ENCODE results near the gene S100A2. TPM values are rescaled to one million over a fixed set of nuclear protein-coding genes. Genes with fewer than 3 reads are reported as not detected.
"Not testable (repeated sequence)": the region's sequence is repeated elsewhere in the genome, so short reads cannot be mapped to it uniquely, and the experiment has no call there.

The S100A2 gene
- total and polyA plus RNA-seq, 2 of the 13 experiments (the other 11 are each of a cell fraction or from before 2014, with no cell fraction given): 1.2 TPM

DNA sequence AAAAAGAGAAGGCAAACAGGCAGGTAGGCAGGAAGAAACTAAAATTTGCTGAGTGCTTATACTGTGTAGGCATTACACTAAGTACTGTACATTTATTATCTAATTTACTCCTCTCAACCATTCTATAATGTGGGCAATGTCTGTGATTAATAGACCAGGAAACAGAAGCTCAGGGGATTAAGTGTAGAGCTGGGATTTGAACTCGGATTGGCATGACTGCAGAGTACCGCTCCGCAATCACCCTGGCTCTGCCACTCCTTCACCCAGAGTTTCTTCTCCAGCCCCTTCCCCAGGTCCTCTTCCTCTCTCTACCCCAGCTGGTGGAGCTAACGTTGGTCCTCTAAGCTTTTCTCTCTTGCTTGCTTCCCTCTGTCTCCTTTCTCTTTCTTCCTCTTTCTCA lies 11.5 kb upstream of the S100A2 start (continued):
- TF ChIP-seq CAMTA2 (CRISPR knock-in tag; IDR thresholded peaks at IDR 0.05; ENCODE audit: borderline replicate concordance) (no peak), HES4 (CRISPR knock-in tag; IDR thresholded peaks at IDR 0.05; ENCODE audit: borderline replicate concordance) (no peak), CBX1 (IDR thresholded peaks at IDR 0.05; ENCODE audit: low read depth) (no peak), GTF2F1 (IDR thresholded peaks at IDR 0.05; ENCODE audit: low read length) (no peak), NR2F6 (IDR thresholded peaks at IDR 0.05) (no peak), NR2F6 (CRISPR knock-in tag; IDR thresholded peaks at IDR 0.05) (no peak), ASH2L (IDR thresholded peaks at IDR 0.05; ENCODE audit: insufficient read length, low read depth, low read length) (no peak), PRPF4 (IDR thresholded peaks at IDR 0.05; ENCODE audit: low read depth, low read length, poor library complexity, severe bottlenecking) (no peak), EZH2 (conservative IDR thresholded peaks at IDR 0.05; ENCODE audit: low read depth, low read length) (no peak), ZNF547 (CRISPR knock-in tag; IDR thresholded peaks at IDR 0.05) (no peak)
- TF ChIP-seq, protein P1, sequence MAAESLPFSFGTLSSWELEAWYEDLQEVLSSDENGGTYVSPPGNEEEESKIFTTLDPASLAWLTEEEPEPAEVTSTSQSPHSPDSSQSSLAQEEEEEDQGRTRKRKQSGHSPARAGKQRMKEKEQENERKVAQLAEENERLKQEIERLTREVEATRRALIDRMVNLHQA (CRISPR knock-in tag; IDR thresholded peaks at IDR 0.05): no peak
- TF ChIP-seq, protein P2, sequence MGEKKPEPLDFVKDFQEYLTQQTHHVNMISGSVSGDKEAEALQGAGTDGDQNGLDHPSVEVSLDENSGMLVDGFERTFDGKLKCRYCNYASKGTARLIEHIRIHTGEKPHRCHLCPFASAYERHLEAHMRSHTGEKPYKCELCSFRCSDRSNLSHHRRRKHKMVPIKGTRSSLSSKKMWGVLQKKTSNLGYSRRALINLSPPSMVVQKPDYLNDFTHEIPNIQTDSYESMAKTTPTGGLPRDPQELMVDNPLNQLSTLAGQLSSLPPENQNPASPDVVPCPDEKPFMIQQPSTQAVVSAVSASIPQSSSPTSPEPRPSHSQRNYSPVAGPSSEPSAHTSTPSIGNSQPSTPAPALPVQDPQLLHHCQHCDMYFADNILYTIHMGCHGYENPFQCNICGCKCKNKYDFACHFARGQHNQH (CRISPR knock-in tag; IDR thresholded peaks at IDR 0.05): no peak
- TF ChIP-seq, protein P3, sequence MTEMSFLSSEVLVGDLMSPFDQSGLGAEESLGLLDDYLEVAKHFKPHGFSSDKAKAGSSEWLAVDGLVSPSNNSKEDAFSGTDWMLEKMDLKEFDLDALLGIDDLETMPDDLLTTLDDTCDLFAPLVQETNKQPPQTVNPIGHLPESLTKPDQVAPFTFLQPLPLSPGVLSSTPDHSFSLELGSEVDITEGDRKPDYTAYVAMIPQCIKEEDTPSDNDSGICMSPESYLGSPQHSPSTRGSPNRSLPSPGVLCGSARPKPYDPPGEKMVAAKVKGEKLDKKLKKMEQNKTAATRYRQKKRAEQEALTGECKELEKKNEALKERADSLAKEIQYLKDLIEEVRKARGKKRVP (CRISPR knock-in tag; IDR thresholded peaks at IDR 0.05): no peak

DNA sequence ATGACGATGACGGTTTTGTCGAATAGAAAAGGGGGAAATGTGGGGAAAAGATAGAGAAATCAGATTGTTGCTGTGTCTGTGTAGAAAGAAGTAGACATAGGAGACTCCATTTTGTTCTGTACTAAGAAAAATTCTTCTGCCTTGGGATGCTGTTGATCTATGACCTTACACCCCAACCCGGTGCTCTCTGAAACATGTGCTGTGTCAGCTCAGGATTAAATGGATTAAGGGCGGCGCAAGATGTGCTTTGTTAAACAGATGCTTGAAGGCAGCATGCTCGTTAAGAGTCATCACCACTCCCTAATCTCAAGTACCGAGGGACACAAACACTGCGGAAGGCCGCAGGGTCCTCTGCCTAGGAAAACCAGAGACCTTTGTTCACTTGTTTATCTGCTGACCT lies 9.9 kb upstream of the S100A2 start:
- CTCF ChIA-PET (ENCODE audit: low intra/inter-chr PET ratio, low total read pairs); intact Hi-C loops (cut with micrococcal nuclease; ENCODE audit: unreplicated experiment): not testable (repeated sequence)

DNA sequence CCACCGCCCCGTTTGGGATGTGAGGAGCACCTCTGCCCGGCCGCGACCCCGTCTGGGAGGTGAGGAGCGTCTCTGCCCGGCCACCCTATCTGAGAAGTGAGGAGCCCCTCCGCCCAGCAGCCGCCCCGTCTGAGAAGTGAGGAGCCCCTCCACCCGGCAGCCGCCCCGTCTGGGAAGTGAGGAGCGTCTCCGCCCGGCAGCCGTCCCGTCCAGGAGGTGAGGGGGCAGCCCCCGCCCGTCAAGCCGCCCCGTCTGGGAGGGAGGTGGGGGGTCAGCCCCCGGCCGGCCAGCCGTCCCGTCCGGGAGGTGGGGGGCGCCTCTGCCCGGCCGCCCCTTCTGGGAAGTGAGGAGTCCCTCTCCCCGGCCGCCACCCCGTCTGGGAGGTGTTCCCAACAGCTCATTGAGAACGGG lies 9.4 kb upstream of the S100A2 start:
- H3K4me2 ChIP-seq (ENCODE audit: low read depth, low read length); H3K9me3 ChIP-seq (ENCODE audit: low read length); H3K4me3 ChIP-seq (replicated peaks in 1 of 3; ENCODE audit: insufficient read depth in 1 of 3, low read depth in 2 of 3, low read length in 3 of 3); H3K79me2 ChIP-seq (ENCODE audit: insufficient read depth, low read length); CTCF ChIA-PET (ENCODE audit: low intra/inter-chr PET ratio, low total read pairs); FAIRE-seq; DNase-seq (ENCODE audit: low spot score); H3K27me3 ChIP-seq (ENCODE audit: control insufficient read depth in 1 of 2, insufficient read depth in 2 of 2, low read length in 2 of 2); H3K36me3 ChIP-seq (replicated peaks in 1 of 2; ENCODE audit: control insufficient read depth in 1 of 2, insufficient read depth in 2 of 2, low read length in 2 of 2); H4K20me1 ChIP-seq (ENCODE audit: insufficient read depth, low read length); H3K27ac ChIP-seq (ENCODE audit: extremely low read length, insufficient read depth, low read length); ATAC-seq; BruUV-seq (replicated peaks); H2AFZ ChIP-seq (ENCODE audit: low read length); intact Hi-C loops (cut with micrococcal nuclease; ENCODE audit: unreplicated experiment); H3K9ac ChIP-seq (ENCODE audit: insufficient read depth, low read depth, low read length); in situ Hi-C loops (cut with HindIII; ENCODE audit: extremely low pct_ligation_motif_present, low pct_unique_long_range_greater_than_20kb): not testable (repeated sequence)
- H3K4me1 ChIP-seq (ENCODE audit: insufficient read depth, low read length): peaks cover 17% of the 10 kb centered on the region
- WGBS (ENCODE audit: low lambda C conversion rate): 79% methylated on average over 19 of the region's 35 CpGs
- POLR2A ChIA-PET: interaction anchor here (1.2 kb wide), 1 partner anchor 36 kb away, joined by 3 read pairs; no protein-coding TSS in a partner anchor

More for the DNA sequence above, 9.9 kb upstream of the S100A2 start:
- POLR2A ChIA-PET: interaction anchor here (1.2 kb wide), 1 partner anchor 36 kb away, joined by 3 read pairs; no protein-coding TSS in a partner anchor
- H3K27ac ChIP-seq (ENCODE audit: extremely low read length, insufficient read depth, low read length); H3K4me2 ChIP-seq (ENCODE audit: low read depth, low read length); H3K9ac ChIP-seq (ENCODE audit: insufficient read depth, low read depth, low read length); H2AFZ ChIP-seq (ENCODE audit: low read length); ATAC-seq; FAIRE-seq; H3K27me3 ChIP-seq (ENCODE audit: control insufficient read depth in 1 of 2, insufficient read depth in 2 of 2, low read length in 2 of 2); H3K79me2 ChIP-seq (ENCODE audit: insufficient read depth, low read length); H3K9me3 ChIP-seq (ENCODE audit: low read length); DNase-seq (ENCODE audit: low spot score); BruUV-seq (replicated peaks); H4K20me1 ChIP-seq (ENCODE audit: insufficient read depth, low read length); H3K4me3 ChIP-seq (replicated peaks in 1 of 3; ENCODE audit: insufficient read depth in 1 of 3, low read depth in 2 of 3, low read length in 3 of 3); in situ Hi-C loops (cut with HindIII; ENCODE audit: extremely low pct_ligation_motif_present, low pct_unique_long_range_greater_than_20kb); H3K36me3 ChIP-seq (replicated peaks in 1 of 2; ENCODE audit: control insufficient read depth in 1 of 2, insufficient read depth in 2 of 2, low read length in 2 of 2): not testable (repeated sequence)
- WGBS (ENCODE audit: low lambda C conversion rate): 40% methylated on average over 10 of the region's 10 CpGs
- H3K4me1 ChIP-seq (ENCODE audit: insufficient read depth, low read length): peaks cover 16% of the 10 kb centered on the region

All from HepG2 (cell line).